Activated B cell treated with CpG ODN at 0.5 μM for 24 hours (primary cell): ENCODE measurements around the gene RHBDF1. TPM values are rescaled to one million over a fixed set of nuclear protein-coding genes. Genes with fewer than 3 reads are reported as not detected.

Experiments
- ATAC-seq: fragments of 200-7000 bp; cut with Tn5 transposase; one replicate; pipeline ENCODE4 v1.10.0; 2021; ENCODE audit warnings: low read depth, mild to moderate bottlenecking, moderate library complexity
- CTCF ChIA-PET: fragments of 350-600 bp; sonication (Branson Sonifier 250); formaldehyde crosslinking; loops from one replicate; lab custom pipeline; 2021; ENCODE audit warnings: antibody characterized with exemption; lab: Charles Lee
- POLR2A ChIA-PET: fragments of 350-600 bp; sonication (Branson Sonifier 250); formaldehyde crosslinking; loops from one replicate; lab custom pipeline; 2021; ENCODE audit warnings: antibody characterized with exemption; lab: Charles Lee
- DNase-seq: peaks from one replicate; pipeline ENCODE4 v3.0.0; 2022
- H3K27ac Mint-ChIP-seq: one replicate; pipeline ENCODE4 v1.8.0; 2020; ENCODE audit warnings: mixed read lengths
- H3K27me3 Mint-ChIP-seq: one replicate; pipeline ENCODE4 v1.8.0; 2021; ENCODE audit warnings: mixed read lengths
- H3K36me3 Mint-ChIP-seq: one replicate; pipeline ENCODE4 v1.8.0; 2021; ENCODE audit warnings: low read depth, mixed read lengths
- H3K4me1 Mint-ChIP-seq: one replicate; pipeline ENCODE4 v1.8.0; 2021; ENCODE audit warnings: mixed read lengths
- H3K4me3 Mint-ChIP-seq: one replicate; pipeline ENCODE4 v1.8.0; 2020; ENCODE audit warnings: mild to moderate bottlenecking, mixed read lengths
- H3K9me3 Mint-ChIP-seq: one replicate; pipeline ENCODE4 v1.8.0; 2020; ENCODE audit warnings: mixed read lengths
- intact Hi-C: fragments of 100-400 bp; cut with micrococcal nuclease; formaldehyde crosslinking; loops from one replicate; pipeline ENCODE4 v1.15.1; 2024
- total RNA-seq: library from RNA; stranded (reverse); gene quantifications from 2 replicates; pipeline ENCODE4 v1.2.3, GENCODE V29; 2022
- TF ChIP-seq, protein P1 (sequence below): fragments of 200-600 bp; IDR thresholded peaks from one replicate; pipeline ENCODE4 v1.8.0; 2022; ENCODE audit warnings: antibody characterized with exemption, mild to moderate bottlenecking

RHBDF1 gene, protein sequence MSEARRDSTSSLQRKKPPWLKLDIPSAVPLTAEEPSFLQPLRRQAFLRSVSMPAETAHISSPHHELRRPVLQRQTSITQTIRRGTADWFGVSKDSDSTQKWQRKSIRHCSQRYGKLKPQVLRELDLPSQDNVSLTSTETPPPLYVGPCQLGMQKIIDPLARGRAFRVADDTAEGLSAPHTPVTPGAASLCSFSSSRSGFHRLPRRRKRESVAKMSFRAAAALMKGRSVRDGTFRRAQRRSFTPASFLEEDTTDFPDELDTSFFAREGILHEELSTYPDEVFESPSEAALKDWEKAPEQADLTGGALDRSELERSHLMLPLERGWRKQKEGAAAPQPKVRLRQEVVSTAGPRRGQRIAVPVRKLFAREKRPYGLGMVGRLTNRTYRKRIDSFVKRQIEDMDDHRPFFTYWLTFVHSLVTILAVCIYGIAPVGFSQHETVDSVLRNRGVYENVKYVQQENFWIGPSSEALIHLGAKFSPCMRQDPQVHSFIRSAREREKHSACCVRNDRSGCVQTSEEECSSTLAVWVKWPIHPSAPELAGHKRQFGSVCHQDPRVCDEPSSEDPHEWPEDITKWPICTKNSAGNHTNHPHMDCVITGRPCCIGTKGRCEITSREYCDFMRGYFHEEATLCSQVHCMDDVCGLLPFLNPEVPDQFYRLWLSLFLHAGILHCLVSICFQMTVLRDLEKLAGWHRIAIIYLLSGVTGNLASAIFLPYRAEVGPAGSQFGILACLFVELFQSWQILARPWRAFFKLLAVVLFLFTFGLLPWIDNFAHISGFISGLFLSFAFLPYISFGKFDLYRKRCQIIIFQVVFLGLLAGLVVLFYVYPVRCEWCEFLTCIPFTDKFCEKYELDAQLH
- 0.67 and 1.3 TPM in 2 replicates for total RNA-seq

DNA sequence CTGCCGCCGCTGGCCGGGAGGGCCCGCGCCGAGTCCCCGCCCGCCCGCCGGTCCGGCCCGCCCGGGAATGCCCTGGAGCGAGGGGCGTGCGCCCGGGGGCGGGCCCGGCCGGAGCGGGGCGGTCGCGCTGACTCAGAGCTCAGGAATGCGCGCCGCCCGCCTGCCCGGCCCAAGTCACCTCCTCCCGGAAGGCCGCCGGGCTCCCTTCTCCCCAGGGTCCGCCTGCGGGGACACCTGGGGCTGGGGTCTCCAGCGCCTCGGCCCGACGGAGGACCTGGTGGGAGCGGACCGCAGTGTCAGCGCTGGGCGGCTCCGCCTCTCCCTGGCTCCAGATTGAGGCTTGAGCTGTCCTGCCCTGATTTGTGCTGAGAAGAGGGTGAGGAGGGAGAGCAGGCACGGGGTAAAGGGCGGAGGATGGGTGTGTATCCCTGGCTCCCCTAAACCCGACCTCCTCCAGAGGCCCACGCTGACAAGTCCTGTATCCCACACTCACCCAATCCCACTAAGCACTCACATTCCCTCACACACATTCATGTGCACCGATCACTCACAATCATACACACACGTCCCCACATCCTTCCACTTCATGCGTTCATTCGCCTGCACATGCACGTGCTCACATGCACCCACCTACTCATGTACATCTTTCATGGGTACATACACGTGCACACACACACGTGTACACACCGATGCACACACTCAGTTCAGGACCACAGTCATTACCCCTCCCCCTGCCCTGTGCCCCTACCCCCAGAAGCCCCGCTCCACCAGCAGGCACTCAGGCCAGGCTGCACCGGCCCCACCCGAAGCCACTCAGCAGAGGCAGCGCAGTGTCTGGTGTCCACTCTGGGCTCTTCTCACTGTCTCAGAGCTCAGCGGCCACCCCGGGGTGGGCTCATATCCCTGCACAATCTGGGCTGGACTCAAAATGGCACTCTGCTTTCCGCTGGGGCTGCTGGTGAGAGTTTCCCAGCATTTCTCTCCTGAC is at the start of gene RHBDF1:
Gene RHBDF1, minus strand, starts transcription at position 71 of the 988 bp plus-strand sequence. CDS start 7,616 bp downstream, outside the sequence.
- Mint-ChIP-seq H3K27me3 (peaks cover 20% of the 10 kb centered on the region), H3K36me3 (no peaks in the 10 kb centered on the region), H3K27ac (no peak within 1 kb of the TSS), H3K4me1 (peaks cover 25% of the 10 kb centered on the region), H3K4me3 (peak within 1 kb of the TSS; percentile 60), H3K9me3 (no peaks in the 10 kb centered on the region)
- ATAC-seq (peak; percentile 63), DNase-seq (no peak)
- intact Hi-C loops: no loop called here
- ChIA-PET POLR2A (interaction anchor here (1.7 kb wide), 1 partner anchor 19 kb away, joined by 4 read pairs; the partner anchor contains the start of genes POLR3K and SNRNP25), CTCF (interaction anchor here (1.4 to 5.2 kb wide), 3 partner anchors 12 to 34 kb away, joined by 3 to 32 read pairs (median 3); no protein-coding TSS in a partner anchor)
- TF ChIP-seq, protein P1, sequence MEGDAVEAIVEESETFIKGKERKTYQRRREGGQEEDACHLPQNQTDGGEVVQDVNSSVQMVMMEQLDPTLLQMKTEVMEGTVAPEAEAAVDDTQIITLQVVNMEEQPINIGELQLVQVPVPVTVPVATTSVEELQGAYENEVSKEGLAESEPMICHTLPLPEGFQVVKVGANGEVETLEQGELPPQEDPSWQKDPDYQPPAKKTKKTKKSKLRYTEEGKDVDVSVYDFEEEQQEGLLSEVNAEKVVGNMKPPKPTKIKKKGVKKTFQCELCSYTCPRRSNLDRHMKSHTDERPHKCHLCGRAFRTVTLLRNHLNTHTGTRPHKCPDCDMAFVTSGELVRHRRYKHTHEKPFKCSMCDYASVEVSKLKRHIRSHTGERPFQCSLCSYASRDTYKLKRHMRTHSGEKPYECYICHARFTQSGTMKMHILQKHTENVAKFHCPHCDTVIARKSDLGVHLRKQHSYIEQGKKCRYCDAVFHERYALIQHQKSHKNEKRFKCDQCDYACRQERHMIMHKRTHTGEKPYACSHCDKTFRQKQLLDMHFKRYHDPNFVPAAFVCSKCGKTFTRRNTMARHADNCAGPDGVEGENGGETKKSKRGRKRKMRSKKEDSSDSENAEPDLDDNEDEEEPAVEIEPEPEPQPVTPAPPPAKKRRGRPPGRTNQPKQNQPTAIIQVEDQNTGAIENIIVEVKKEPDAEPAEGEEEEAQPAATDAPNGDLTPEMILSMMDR: no peak

DNA sequence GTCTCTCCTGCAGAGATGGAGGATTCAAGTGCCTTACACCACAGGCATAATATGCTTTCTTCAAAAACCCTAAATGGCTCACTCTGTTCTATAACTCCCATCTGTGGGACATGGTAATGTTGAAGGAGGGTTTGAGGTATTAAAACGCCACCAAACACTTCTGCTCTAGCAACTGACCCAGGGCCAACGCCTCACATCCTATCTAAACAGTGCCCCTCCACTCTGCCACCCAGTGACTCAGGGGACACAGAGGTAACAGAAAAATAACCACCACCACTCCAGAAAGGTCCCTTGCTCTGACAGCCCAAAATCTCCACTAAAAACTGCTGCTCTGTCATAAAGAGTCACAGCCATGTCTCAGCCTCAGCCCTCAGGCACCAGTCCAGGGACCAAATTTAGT is 48.3 kb upstream of the RHBDF1 start:
- H3K4me1 Mint-ChIP-seq: peaks cover 3% of the 10 kb centered on the region
- ChIA-PET POLR2A (no interaction called here), CTCF (no interaction called here)
- TF ChIP-seq, protein P1: no peak
- H3K27me3 Mint-ChIP-seq: no peaks in the 10 kb centered on the region
- ATAC-seq (no peak), DNase-seq (no peak)
- peaks cover 41% of the 10 kb centered on the region for H3K36me3 Mint-ChIP-seq
- no peak overlapping the region for H3K27ac Mint-ChIP-seq
- intact Hi-C loops: no loop called here
- no peaks in the 10 kb centered on the region for H3K9me3 Mint-ChIP-seq
- no peak overlapping the region for H3K4me3 Mint-ChIP-seq

DNA sequence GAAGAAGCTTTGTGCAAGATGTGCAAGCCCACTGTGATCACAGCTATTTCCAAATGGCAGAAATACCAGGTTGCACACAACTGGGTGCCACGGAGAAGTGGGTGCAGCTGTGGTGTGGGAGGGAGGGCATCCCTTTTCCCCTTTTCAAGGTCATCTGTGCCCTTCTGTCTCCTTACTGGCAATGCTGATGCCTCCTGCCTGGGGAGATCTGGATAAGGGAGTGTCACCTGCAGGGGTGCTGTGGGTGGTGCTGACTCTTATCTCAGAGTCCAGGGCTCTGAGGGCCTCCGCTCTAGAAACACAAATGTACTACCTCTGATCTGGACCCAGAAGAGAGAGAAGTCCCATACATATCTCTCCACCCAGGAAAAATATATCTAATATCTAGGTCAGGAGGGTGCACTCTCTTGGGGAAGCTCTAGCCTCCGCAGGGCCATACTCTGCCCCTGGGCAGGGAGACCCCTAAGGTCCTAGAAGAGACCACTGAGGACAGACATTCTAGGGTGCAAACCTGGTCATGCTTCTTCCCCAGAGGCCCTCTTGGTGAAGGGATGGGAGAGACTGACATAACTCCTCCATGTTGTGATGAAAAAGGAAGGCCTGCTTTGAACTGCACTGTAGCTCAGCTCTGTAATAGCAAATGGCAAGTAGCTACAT is 47.5 kb upstream of the RHBDF1 start:
- DNase-seq (no peak), ATAC-seq (no peak)
- ChIA-PET CTCF (interaction anchor here (4.0 kb wide), 1 partner anchor 13 kb away, joined by 18 read pairs; no protein-coding TSS in a partner anchor), POLR2A (no interaction called here)
- TF ChIP-seq, protein P1: no peak
- peaks cover 3% of the 10 kb centered on the region for H3K4me1 Mint-ChIP-seq
- peaks cover 38% of the 10 kb centered on the region for H3K36me3 Mint-ChIP-seq
- H3K4me3 Mint-ChIP-seq: no peak overlapping the region
- no peak overlapping the region for H3K27ac Mint-ChIP-seq
- H3K9me3 Mint-ChIP-seq: no peaks in the 10 kb centered on the region
- H3K27me3 Mint-ChIP-seq: no peaks in the 10 kb centered on the region
- intact Hi-C loops: no loop called here

DNA sequence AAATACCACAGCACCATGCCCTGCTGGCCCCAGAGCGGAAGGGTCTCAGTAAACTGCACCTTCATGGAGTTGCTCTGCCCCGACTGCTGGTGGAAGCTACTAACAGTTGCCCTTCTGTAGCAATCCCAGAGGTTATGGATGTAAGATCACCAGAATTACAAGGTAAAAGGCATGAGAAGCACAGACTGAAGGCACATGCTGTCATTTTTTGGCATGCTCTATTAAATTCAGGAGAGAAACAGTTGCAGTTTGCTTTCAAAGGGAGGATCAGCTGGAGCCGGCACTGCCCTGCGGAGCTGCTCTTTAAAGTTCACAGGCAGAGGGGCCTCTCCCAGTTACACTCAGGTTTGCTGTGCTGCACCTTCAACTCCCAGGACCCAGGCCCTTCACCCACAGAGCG is 46.9 kb upstream of the RHBDF1 start:
- no peak overlapping the region for H3K27ac Mint-ChIP-seq
- ChIA-PET POLR2A (interaction anchor here (0.6 kb wide), 1 partner anchor 64 kb away, joined by 4 read pairs; no protein-coding TSS in a partner anchor), CTCF (interaction anchor here (4.0 kb wide), 1 partner anchor 13 kb away, joined by 18 read pairs; no protein-coding TSS in a partner anchor)
- intact Hi-C loops: no loop called here
- ATAC-seq (no peak), DNase-seq (no peak)
- H3K9me3 Mint-ChIP-seq: no peaks in the 10 kb centered on the region
- no peaks in the 10 kb centered on the region for H3K27me3 Mint-ChIP-seq
- no peak overlapping the region for H3K4me3 Mint-ChIP-seq
- H3K36me3 Mint-ChIP-seq: peaks cover 37% of the 10 kb centered on the region
- TF ChIP-seq, protein P1: no peak
- peaks cover 3% of the 10 kb centered on the region for H3K4me1 Mint-ChIP-seq
